Heart left ventricle (tissue), 13 donors: Measurements from ENCODE around the gene PLRG1.

Source experiments
- CTCF ChIP-seq, 12 donors: fragments of 200-600 bp; sonication (generic) in 4 of 12; IDR thresholded peaks; one replicate each; pipeline versions ENCODE4 v1.5.0 to v1.8.0; 2018 to 2022; ENCODE audit warnings: antibody characterized with exemption in 12 of 12, mild to moderate bottlenecking in 5 of 12
- POLR2A ChIP-seq, 2 donors: fragments of 450-650 bp; IDR thresholded peaks; one replicate each; pipeline ENCODE4 v1.6.1; 2017; ENCODE audit warnings: antibody characterized with exemption in 2 of 2, mild to moderate bottlenecking in 2 of 2, moderate library complexity in 2 of 2
- donor health status: ischemic (EF 13 %, LVEDD 7.1; RV severe dilation, severe dysfunction).
- donor health status: DM: no; HTN: yes; CAD: no.
- donor health status: DM: no; HTN: no; CAD: no.
- donor health status: ischemic (EF 25% LVEDD 6.9; RV normal size, moderate dysfunction).
- donor health status: ischemic (EF 25% LVEDD 5.7; RV mildly dilated, moderate dysfunction).
- donor health status: ischemic (EF 35%, LVEDD 5.7; RV mildly dilated, moderate dysfunction).
- donor health status: nonischemic (EF 11% LVEDD 7.7; RV severe dilation, severe dysfunction).
- donor health status: DM: yes; HTN: yes; CAD: no.
- donor health status: PGD.
- donor health status: ischemic (EF 29% LVEDD 5.4; RV normal size, mild dysfunction).
- donor health status: nonischemic (EF 23%, LVEDD 6.1; RV moderate dilation, normal function).

GRCh38 chr4:154490234-154490582 is 60.0 kb downstream of the PLRG1 start:
- TF ChIP-seq CTCF (IDR thresholded peaks at IDR 0.05), result no peak
- TF ChIP-seq POLR2A (IDR thresholded peaks at IDR 0.05), result no peak
